Panc1 (cell line): ENCODE results near the gene PDE6A. TPM values are rescaled to one million over a fixed set of nuclear protein-coding genes. Genes with fewer than 3 reads are reported as not detected.

Experiments
- ATAC-seq: fragments of 200-7000 bp; cut with Tn5 transposase; 2 replicates; pipeline ENCODE4 v1.9.1; 2020; ENCODE audit warnings: mild to moderate bottlenecking, moderate library complexity
- BruUV-seq: library from RNA; stranded (reverse); fragments of 400-500 nt; replicated peaks from 2 replicates; lab custom pipeline; 2021; lab: Mats Ljungman, UMichigan
- CTCF ChIA-PET: fragments of 300-600 bp; sonication (Branson Sonifier 250); formaldehyde crosslinking; loops from one replicate; lab custom pipeline; 2022; ENCODE audit warnings: antibody characterized with exemption; lab: Charles Lee
- POLR2A ChIA-PET: fragments of 300-600 bp; sonication (Branson Sonifier 250); formaldehyde crosslinking; loops from one replicate; lab custom pipeline; 2022; ENCODE audit warnings: antibody characterized with exemption; lab: Charles Lee
- DNase-seq: peaks from one replicate; pipeline ENCODE4 v3.0.0-alpha.2; 2010; ENCODE audit warnings: low read depth, low spot score
- H3K27ac ChIP-seq: 2 replicates; pipeline ENCODE4 v1.5.1; 2011; ENCODE audit warnings: mild to moderate bottlenecking, low read length, inconsistent platforms
- H3K27me3 ChIP-seq: fragments of 200-500 bp; sonication (Bioruptor generic); 2 replicates; pipeline ENCODE4 v1.6.0; 2014; ENCODE audit warnings: low read length, inconsistent platforms; ENCODE audit not compliant: control insufficient read depth, insufficient read depth
- H3K36me3 ChIP-seq: fragments of 200-500 bp; sonication (Bioruptor generic); 2 replicates; pipeline ENCODE4 v1.5.1; 2014; ENCODE audit warnings: inconsistent platforms, mild to moderate bottlenecking, low read length, moderate library complexity; ENCODE audit not compliant: control insufficient read depth, insufficient read depth
- H3K4me1 ChIP-seq: 2 replicates; pipeline ENCODE4 v1.5.1; 2011; ENCODE audit warnings: inconsistent platforms, mild to moderate bottlenecking, low read length, moderate library complexity; ENCODE audit not compliant: control insufficient read depth, insufficient read depth
- H3K4me3 ChIP-seq, 2 experiments: 2 replicates each; pipeline ENCODE4 v1.5.1; 2011 to 2012; ENCODE audit warnings: low read depth in 2 of 2, low read length in 2 of 2, mild to moderate bottlenecking in 2 of 2, inconsistent platforms in 1 of 2, moderate library complexity in 1 of 2
- H3K9me3 ChIP-seq: fragments of 200-500 bp; sonication (Bioruptor generic); 2 replicates; pipeline ENCODE4 v1.5.1; 2014; ENCODE audit warnings: low read depth, mild to moderate bottlenecking, inconsistent platforms, low read length, moderate library complexity; ENCODE audit not compliant: control insufficient read depth, insufficient read depth
- CTCF ChIP-seq: fragments of 450-650 bp; IDR thresholded peaks from 2 replicates; pipeline ENCODE4 v1.5.1; 2017; ENCODE audit warnings: mild to moderate bottlenecking
- POLR2AphosphoS5 ChIP-seq: IDR thresholded peaks from 2 replicates; pipeline ENCODE4 v1.6.1; 2012; ENCODE audit warnings: mild to moderate bottlenecking, low read depth, low read length, moderate library complexity
- SIN3A ChIP-seq: IDR thresholded peaks from 2 replicates; pipeline ENCODE4 v1.6.1; 2012; ENCODE audit warnings: low read depth, mild to moderate bottlenecking, low read length, moderate library complexity, borderline replicate concordance; ENCODE audit not compliant: insufficient read depth
- TCF7L2 ChIP-seq: IDR thresholded peaks from 2 replicates; pipeline ENCODE4 v1.6.1; 2011; ENCODE audit warnings: mild to moderate bottlenecking, low read depth, low read length, inconsistent platforms
- in situ Hi-C: cut with HindIII; loops from 2 replicates; pipeline ENCODE4 v1.10.0; 2016; ENCODE audit warnings: low sequenced_read_pairs, low pct_unique_long_range_greater_than_20kb
- intact Hi-C: fragments of 100-400 bp; cut with micrococcal nuclease; formaldehyde crosslinking; loops from one replicate; pipeline ENCODE4 v1.10.0; 2022; ENCODE audit not compliant: unreplicated experiment
- total RNA-seq: library from RNA; stranded (reverse); gene quantifications from one replicate; pipeline ENCODE4 v1.2.1, GENCODE V29; 2021; ENCODE audit not compliant: unreplicated experiment
- TF ChIP-seq, protein P1 (sequence below), 2 experiments: IDR thresholded peaks; 2 replicates each; pipeline ENCODE4 v1.6.1; 2011 to 2012; ENCODE audit warnings: low read depth in 2 of 2, control low read depth in 1 of 2, low read length in 1 of 2, mild to moderate bottlenecking in 1 of 2, moderate library complexity in 1 of 2; ENCODE audit not compliant: insufficient read depth in 1 of 2

PDE6A gene
- total RNA-seq, 1 experiment from 2014 or later: 0.33 TPM

GRCh38 chr5:149936700-149937091, 7.9 kb downstream of the PDE6A start:
- Histone ChIP-seq H3K4me1 (peaks cover 58% of the 10 kb centered on the region), H3K36me3 (no peaks in the 10 kb centered on the region), H3K4me3 (no peak overlapping the region), H3K9me3 (no peaks in the 10 kb centered on the region), H3K27me3 (no peaks in the 10 kb centered on the region), H3K27ac (peak overlapping the region; percentile 98)
- BruUV-seq: no TSS peak
- DNase-seq (no peak), ATAC-seq (no peak)
- intact Hi-C loops (no loop called here), in situ Hi-C loops (no loop called here)
- ChIA-PET CTCF (interaction anchor here (0.8 to 1.8 kb wide), 2 partner anchors 22 to 54 kb away, joined by 3 to 11 read pairs; no protein-coding TSS in a partner anchor), POLR2A (interaction anchor here (0.5 to 0.9 kb wide), 3 partner anchors 29 to 81 kb away, joined by 3 to 5 read pairs (median 4); no protein-coding TSS in a partner anchor)
- no peak for TF ChIP-seq CTCF
- TF ChIP-seq SIN3A: no peak
- TF ChIP-seq TCF7L2: no peak
- TF ChIP-seq, protein P1, sequence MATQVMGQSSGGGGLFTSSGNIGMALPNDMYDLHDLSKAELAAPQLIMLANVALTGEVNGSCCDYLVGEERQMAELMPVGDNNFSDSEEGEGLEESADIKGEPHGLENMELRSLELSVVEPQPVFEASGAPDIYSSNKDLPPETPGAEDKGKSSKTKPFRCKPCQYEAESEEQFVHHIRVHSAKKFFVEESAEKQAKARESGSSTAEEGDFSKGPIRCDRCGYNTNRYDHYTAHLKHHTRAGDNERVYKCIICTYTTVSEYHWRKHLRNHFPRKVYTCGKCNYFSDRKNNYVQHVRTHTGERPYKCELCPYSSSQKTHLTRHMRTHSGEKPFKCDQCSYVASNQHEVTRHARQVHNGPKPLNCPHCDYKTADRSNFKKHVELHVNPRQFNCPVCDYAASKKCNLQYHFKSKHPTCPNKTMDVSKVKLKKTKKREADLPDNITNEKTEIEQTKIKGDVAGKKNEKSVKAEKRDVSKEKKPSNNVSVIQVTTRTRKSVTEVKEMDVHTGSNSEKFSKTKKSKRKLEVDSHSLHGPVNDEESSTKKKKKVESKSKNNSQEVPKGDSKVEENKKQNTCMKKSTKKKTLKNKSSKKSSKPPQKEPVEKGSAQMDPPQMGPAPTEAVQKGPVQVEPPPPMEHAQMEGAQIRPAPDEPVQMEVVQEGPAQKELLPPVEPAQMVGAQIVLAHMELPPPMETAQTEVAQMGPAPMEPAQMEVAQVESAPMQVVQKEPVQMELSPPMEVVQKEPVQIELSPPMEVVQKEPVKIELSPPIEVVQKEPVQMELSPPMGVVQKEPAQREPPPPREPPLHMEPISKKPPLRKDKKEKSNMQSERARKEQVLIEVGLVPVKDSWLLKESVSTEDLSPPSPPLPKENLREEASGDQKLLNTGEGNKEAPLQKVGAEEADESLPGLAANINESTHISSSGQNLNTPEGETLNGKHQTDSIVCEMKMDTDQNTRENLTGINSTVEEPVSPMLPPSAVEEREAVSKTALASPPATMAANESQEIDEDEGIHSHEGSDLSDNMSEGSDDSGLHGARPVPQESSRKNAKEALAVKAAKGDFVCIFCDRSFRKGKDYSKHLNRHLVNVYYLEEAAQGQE (IDR thresholded peaks at IDR 0.05; ENCODE audit: insufficient read depth in 1 of 2, low read depth in 2 of 2, low read length in 1 of 2): no peak
- no peak for TF ChIP-seq POLR2AphosphoS5

DNA sequence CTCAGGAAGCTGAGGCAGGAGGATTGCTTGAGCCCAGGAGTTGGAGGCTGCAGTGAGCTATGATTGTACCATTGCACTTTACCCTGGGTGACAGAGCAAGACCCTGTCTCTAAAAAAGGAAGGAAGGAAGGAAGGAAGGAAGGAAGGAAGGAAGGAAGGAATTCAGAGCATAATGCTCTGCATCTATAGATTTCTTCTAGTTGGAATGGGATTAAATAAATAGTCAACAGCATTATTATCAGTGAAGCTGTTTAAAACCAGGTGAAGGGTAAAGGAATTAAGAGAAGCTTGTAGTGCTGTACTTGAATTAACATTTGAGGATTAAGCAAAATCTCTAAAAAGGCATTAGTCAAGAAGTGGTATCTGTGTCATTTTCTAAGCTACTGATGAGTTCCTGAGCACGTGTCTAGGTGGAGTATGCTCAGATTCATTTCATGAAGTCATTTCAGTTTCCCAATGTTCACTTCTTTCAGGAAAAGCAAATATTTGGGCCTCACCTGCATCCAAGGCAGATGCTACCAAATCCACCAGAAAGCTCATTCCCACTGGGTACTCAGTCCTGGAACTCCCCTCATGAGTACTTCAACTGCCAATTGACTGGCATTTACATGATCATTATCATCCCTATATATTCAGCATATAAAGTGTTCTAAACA, 8.4 kb downstream of the PDE6A start:
- CTCF ChIA-PET: interaction anchor here (1.1 to 1.8 kb wide), 2 partner anchors 22 to 34 kb away, joined by 5 to 11 read pairs; no protein-coding TSS in a partner anchor
- BruUV-seq: no TSS peak
- in situ Hi-C loops: no loop called here
- Histone ChIP-seq H3K4me3 (no peak overlapping the region), H3K27ac (peak overlapping the region; percentile 98), H3K36me3 (no peaks in the 10 kb centered on the region), H3K9me3 (no peaks in the 10 kb centered on the region), H3K27me3 (no peaks in the 10 kb centered on the region), H3K4me1 (peaks cover 53% of the 10 kb centered on the region)
- DNase-seq (no peak), ATAC-seq (no peak)
- POLR2A ChIA-PET: interaction anchor here (0.5 to 0.9 kb wide), 3 partner anchors 29 to 82 kb away, joined by 3 to 5 read pairs (median 4); no protein-coding TSS in a partner anchor
- TF ChIP-seq, protein P1 (IDR thresholded peaks at IDR 0.05; ENCODE audit: insufficient read depth in 1 of 2, low read depth in 2 of 2, low read length in 1 of 2): no peak
- no peak for TF ChIP-seq POLR2AphosphoS5
- TF ChIP-seq TCF7L2: no peak
- intact Hi-C loops: no loop called here
